Naive B cell (primary cell): Measurements from ENCODE around the gene HEATR9. TPM values are rescaled to one million over a fixed set of nuclear protein-coding genes. Genes with fewer than 3 reads are reported as not detected.
"Not testable (repeated sequence)": the region's sequence is repeated elsewhere in the genome, so short reads cannot be mapped to it uniquely, and the experiment has no call there.

Experiments
- ATAC-seq, 2 donors: fragments of 150-1000 bp; cut with Tn5 transposase; 2 replicates each; pipeline ENCODE4 v1.10.0; 2021; ENCODE audit warnings: low read depth in 2 of 2, mild to moderate bottlenecking in 2 of 2, moderate library complexity in 2 of 2
- DNase-seq: peaks from one replicate; pipeline ENCODE4 v3.0.0; 2022
- H3K27ac Mint-ChIP-seq, 6 donors: one replicate each; pipeline ENCODE4 v1.8.0; 2020 to 2022; ENCODE audit warnings: mild to moderate bottlenecking in 6 of 6, mixed read lengths in 6 of 6, moderate library complexity in 5 of 6, inconsistent platforms in 2 of 6
- H3K27me3 Mint-ChIP-seq, 3 donors: one replicate each; pipeline ENCODE4 v1.8.0; 2021 to 2022; ENCODE audit warnings: mixed read lengths in 3 of 3, mild to moderate bottlenecking in 1 of 3
- H3K36me3 Mint-ChIP-seq, 2 donors: one replicate each; pipeline ENCODE4 v1.8.0; 2020 to 2022; ENCODE audit warnings: mixed read lengths in 2 of 2, inconsistent platforms in 1 of 2, mild to moderate bottlenecking in 1 of 2
- H3K4me1 Mint-ChIP-seq, 3 donors: one replicate each; pipeline ENCODE4 v1.8.0; 2020 to 2022; ENCODE audit warnings: mixed read lengths in 3 of 3, inconsistent platforms in 1 of 3, mild to moderate bottlenecking in 1 of 3, moderate library complexity in 1 of 3
- H3K4me3 Mint-ChIP-seq, 8 donors: one replicate each; pipeline ENCODE4 v1.8.0; 2020 to 2022; ENCODE audit warnings: mild to moderate bottlenecking in 8 of 8, mixed read lengths in 8 of 8, moderate library complexity in 8 of 8, inconsistent platforms in 2 of 8
- H3K9me3 Mint-ChIP-seq, 7 donors: one replicate each; pipeline ENCODE4 v1.8.0; 2020 to 2022; ENCODE audit warnings: mixed read lengths in 7 of 7, mild to moderate bottlenecking in 5 of 7, inconsistent platforms in 2 of 7, moderate library complexity in 1 of 7
- polyA plus RNA-seq, 6 donors: library from polyadenylated mRNA; unstranded; fragments of 300-500 nt; fragmentation: Illumina TruSeq; gene quantifications; one replicate each; pipeline ENCODE4 v1.2.3, GENCODE V29; 2021; ENCODE audit warnings: low read depth in 6 of 6

HEATR9 gene
- polyA plus RNA-seq, 6 donors from 2014 or later, result not detected

DNA sequence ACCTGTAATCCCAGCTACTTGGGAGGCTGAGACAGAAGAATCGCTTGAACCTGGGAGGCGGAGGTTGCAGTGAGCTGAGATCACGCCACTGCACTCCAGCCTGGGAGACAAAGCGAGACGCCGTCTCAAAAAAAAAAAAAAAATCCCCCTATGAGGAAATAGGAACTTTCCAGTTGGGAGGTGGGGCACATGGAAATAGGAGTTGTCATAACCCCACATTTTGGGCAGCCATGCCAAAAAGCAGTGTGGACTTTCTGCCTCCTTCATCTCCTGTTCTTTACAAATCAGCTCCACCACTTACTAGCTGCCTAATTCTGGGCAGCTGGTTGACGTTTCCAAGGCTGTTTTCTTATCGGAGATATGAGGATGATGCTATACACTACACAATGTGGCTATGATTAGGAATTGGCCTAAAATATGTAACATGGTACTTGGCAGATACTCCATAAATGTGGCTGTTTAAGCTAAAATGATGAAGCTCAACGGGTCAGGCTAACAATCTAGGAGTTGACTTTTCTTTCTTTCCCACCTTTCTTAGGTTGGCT is 33.0 kb upstream of the HEATR9 start:
- Mint-ChIP-seq H3K27ac (no peak overlapping the region), H3K4me1 (no peaks in the 10 kb centered on the region), H3K36me3 (no peaks in the 10 kb centered on the region), H3K9me3 (no peaks in the 10 kb centered on the region), H3K4me3 (no peak overlapping the region), H3K27me3 (peaks cover 0 to 11% (median 5%) of the 10 kb centered on the region in 3 donors)
- ATAC-seq, result no peak
- DNase-seq, result no peak

DNA sequence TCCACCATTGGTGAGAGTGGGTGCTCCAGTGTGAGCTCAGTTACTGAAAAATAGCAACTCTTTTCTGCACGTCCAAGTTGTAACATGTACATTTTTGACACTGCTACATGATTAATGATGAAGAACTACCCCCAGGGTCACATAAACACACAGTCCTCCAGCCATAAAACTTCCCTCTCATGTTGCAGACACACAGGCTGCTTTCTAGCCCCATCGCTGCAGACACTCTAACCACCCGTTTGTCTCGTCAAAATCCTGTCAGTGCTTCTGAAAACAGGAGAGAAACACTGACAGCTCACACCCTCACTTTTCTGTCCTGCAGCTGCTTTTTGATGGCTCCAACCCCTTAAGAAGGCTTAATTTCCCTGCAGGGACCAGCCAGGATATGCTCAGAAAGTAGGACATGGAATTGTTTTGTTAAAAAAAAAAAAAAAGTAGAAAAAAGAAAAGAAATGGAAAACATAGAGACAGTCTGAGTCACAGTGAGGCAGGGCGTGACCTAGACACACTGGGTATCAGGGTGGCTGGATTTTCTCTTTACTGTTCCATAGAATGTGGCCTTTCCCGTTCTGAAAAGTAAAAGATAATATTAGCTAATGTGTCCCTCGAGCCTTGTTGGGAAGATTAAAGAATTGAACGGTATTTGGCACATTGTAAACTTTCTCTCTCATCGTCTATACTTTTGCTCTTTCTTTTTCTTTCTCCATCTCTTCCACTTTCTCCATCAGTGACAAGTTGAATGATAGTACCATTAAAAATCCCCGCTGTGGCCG is 32.2 kb upstream of the HEATR9 start:
- ATAC-seq, result no peak
- Mint-ChIP-seq H3K4me1 (no peaks in the 10 kb centered on the region), H3K27me3 (peaks cover 4 to 15% (median 8%) of the 10 kb centered on the region in 3 donors), H3K36me3 (no peaks in the 10 kb centered on the region), H3K4me3 (no peak overlapping the region), H3K27ac (no peak overlapping the region), H3K9me3 (no peaks in the 10 kb centered on the region)
- no peak for DNase-seq

DNA sequence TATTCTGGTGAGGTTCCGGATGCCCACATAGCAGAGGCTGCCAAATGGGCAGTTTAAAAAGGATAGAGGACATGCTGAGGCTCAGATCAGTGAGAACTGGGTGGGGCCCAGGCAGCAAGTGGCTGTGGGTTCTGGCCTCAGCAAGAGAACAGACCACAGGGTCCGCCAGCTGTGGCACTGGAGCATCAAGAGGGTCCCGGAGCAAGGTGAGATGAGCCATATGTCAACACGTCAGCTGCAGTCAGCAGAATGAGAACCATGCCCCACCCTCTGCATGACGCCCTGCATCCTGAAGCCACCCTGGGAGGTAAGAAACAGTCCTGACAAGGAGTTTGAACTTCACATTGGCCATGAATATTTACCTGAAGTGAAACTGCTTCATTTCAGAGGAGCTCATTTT is 31.6 kb upstream of the HEATR9 start:
- H3K4me3 Mint-ChIP-seq, result no peak overlapping the region

DNA sequence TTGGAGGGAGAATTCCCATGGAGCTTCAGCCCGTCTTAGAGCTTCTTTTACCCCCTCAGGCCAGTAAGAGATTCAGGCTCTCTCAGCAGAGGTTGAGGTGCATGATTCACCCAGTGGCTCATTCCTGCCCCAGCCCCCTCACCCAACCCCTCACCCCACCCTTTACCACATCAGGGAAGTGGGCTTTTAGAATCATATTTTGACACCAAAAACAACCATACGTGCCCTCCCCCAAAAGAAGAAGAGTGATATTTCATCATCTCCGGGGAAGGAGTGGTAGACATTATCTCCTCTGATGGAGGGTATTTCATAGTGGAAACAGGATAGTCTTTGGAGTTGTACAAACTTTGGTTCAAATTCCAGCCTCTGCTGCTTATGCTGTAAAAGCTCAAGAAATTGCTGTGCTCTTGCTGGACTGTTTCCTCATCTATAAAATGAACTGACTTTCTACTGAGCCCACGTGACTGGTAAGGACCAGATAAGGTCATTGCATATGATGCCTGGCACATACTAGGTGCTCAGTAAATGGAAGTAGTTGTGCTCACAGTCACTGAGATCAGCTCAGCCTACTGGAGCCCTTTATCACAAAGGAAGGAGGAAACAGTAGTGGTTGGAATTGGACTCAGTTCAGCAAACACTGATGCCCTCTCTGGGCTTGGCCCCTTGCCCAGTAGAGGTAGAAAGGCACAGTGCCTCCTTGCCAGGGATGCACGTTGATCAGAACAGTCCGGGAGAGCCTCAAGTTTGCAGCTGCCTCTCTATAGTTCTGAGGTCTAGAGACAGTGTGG is 29.8 kb upstream of the HEATR9 start:
- ATAC-seq, result no peak
- Mint-ChIP-seq H3K9me3 (no peaks in the 10 kb centered on the region), H3K27ac (no peak overlapping the region), H3K36me3 (no peaks in the 10 kb centered on the region), H3K4me1 (no peaks in the 10 kb centered on the region), H3K27me3 (peaks cover 5 to 19% (median 17%) of the 10 kb centered on the region in 3 donors), H3K4me3 (no peak overlapping the region)
- no peak for DNase-seq

More for the DNA sequence above, 31.6 kb upstream of the HEATR9 start:
- Mint-ChIP-seq H3K9me3 (no peaks in the 10 kb centered on the region), H3K36me3 (no peaks in the 10 kb centered on the region), H3K27me3 (peaks cover 5 to 19% (median 14%) of the 10 kb centered on the region in 3 donors), H3K4me1 (no peaks in the 10 kb centered on the region), H3K27ac (no peak overlapping the region)
- ATAC-seq (no peak), DNase-seq (no peak)

DNA sequence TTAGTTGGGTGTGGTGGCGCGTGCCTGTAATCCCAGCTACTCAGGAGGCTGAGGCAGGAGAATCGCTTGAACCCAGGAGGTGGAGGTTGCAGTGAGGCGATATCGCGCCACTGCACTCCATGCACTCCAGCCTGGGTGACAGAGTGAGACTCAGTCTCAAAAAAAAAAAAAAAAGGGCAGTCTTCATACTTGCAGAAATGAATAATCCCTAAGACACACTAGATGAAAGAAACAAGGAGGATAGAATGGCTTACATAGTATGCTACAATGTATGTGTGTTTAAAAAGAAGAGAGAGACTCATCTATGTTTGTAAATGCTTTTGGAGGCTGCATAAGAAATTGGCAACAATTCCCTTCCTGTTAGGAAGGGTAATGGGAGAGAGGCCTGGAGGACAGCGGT is 29.1 kb upstream of the HEATR9 start:
- not testable (repeated sequence) for H3K4me3 Mint-ChIP-seq, H3K36me3 Mint-ChIP-seq, H3K9me3 Mint-ChIP-seq, H3K4me1 Mint-ChIP-seq, H3K27ac Mint-ChIP-seq, ATAC-seq, DNase-seq
- H3K27me3 Mint-ChIP-seq, result peaks cover 5 to 19% (median 17%) of the 10 kb centered on the region in 3 donors

DNA sequence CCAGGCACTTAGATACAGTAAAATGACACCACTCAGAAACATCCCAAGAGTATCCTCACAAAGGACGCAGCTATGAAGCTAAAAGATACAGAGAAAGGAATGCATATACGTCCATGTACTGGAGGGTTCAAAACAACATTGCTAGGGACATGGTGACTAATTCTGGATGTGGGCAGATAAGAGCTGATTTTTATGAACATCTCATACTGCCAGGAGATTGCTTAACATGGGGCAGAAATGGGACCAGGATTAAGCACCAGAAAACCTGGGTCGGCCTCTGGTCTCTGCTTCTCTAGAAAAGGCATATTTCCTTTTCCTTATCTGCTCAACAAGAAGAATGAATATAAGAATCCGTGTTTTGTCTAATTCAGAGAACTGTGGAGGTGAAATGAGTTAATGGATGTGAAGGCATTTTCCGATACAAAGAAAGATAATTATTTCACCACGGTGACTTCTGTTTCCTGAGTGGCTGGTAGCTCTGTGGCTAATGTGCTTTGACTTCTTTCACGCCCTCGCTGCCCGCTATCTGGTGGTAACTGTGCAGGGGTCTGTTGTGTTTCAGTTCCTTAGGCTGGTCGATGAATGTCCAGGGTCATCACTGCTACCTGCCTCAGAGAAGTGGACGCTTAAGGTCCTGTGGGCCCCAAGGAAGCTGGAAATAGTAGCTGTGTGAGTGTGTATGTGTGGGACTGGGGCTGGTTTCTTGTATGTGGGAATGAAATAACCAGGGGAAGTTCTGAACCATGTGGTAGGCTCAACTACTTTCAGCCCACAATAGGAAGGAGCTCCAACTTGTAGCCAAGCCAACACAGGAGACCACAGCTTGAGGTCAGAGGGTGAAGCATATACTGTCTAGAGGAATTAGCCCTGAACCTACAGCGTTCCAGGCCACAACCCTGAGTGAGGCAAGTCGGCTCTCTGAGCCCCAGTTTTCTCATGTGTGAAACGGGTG is 27.2 kb upstream of the HEATR9 start:
- H3K27ac Mint-ChIP-seq, result peak overlapping the region in 1 of 6 donors; percentile 94
- peak overlapping the region in 1 of 8 donors; percentile 40 for H3K4me3 Mint-ChIP-seq
- H3K27me3 Mint-ChIP-seq, result peaks cover 5 to 19% (median 17%) of the 10 kb centered on the region in 3 donors
- DNase-seq (no peak), ATAC-seq (no peak)
- no peaks in the 10 kb centered on the region for H3K36me3 Mint-ChIP-seq
- H3K9me3 Mint-ChIP-seq, result no peaks in the 10 kb centered on the region
- H3K4me1 Mint-ChIP-seq, result no peaks in the 10 kb centered on the region

DNA sequence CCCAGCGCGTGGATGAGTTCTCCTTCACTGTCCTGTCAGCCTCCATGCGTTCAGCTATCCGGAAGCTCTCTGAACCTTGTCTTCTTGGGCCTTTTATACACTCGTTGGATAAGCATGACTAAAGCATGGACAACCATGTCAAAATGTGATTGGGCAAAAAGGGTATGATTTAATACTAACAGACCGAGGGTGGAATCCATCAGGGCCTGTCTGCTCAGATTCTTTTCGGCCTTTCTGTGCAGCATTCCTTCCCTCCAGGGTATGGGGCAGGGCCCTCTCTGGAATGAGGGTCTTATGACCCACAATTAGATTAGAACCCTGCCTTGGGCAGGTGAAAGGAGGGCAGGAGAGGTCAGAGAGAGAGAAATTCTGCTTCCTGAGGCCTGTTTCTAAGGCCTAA is 25.5 kb upstream of the HEATR9 start:
- Mint-ChIP-seq H3K4me3 (no peak overlapping the region), H3K36me3 (no peaks in the 10 kb centered on the region), H3K27ac (no peak overlapping the region), H3K9me3 (no peaks in the 10 kb centered on the region), H3K27me3 (peaks cover 5 to 17% (median 9%) of the 10 kb centered on the region in 3 donors), H3K4me1 (peaks cover 0 to 4% (median 0%) of the 10 kb centered on the region in 3 donors)
- no peak for DNase-seq
- no peak for ATAC-seq

DNA sequence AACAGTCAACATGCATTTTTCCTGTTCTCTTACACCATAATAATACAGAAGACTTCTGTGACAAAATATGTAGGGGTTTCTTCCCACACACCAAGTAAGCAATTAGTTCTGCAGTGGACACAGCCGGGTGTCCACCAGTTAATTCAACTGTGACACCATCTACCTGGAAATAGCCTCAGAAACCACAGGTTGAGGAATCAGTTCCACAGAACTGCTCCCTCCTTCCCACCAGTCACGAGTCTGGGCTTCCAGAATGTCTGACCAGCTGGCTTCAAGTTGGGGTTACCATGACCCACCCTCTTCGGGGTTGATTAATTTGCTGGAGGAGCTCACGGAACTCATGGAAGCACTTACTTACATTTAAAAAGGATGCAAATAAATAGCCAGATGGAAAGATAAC is 25.1 kb upstream of the HEATR9 start:
- Mint-ChIP-seq H3K4me1 (peaks cover 0 to 4% (median 0%) of the 10 kb centered on the region in 3 donors), H3K36me3 (no peaks in the 10 kb centered on the region), H3K9me3 (no peaks in the 10 kb centered on the region), H3K27me3 (peaks cover 5 to 17% (median 8%) of the 10 kb centered on the region in 3 donors), H3K27ac (no peak overlapping the region), H3K4me3 (no peak overlapping the region)
- DNase-seq (no peak), ATAC-seq (no peak)

DNA sequence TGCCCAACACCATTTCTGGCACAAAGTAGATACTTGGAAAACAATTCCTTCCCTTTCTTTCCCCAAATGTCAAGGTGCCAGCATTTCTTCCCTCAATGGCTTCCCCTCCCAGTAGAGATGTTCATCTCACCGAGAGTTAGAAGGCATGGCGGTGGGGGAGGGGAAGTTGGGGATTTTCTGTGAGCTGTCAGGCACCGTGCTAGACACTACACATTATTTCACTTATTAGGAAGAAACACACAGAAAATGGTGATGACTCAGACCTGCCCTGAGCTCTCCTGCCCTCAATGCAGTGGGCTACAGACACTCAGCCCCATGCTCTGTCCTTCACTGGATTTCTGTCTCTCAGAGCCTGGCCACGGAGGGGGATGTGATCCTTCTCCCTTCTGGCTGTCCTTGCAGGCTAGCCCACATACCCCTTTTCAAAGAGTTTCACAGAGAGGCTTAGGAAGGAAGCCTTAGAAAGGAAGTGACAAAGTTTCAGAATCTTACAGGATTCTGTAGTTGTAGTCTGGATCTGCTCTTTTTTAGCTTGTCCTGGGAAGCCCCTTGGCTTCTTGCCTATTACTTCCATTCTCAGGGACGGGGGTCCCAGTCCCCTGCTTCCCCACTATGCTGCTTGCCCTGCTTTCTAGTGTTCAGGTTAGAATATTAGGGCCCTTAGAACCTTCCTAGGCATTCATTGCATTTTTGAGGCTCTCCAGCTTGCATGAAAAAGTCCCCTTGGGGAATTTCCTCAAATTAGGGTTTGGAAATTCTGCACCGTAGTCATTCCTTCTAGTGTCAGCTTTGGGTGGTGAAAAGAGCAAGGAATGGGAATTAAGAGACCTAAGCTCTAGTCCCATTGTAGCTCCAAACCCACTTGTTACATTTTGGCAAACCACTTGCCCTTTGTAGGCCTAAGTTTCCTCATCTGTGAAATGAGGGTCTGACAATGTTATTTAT is 23.7 kb upstream of the HEATR9 start:
- no peak overlapping the region for H3K27ac Mint-ChIP-seq
- no peaks in the 10 kb centered on the region for H3K36me3 Mint-ChIP-seq
- no peak for DNase-seq
- peak overlapping the region in 1 of 8 donors; percentile 66 for H3K4me3 Mint-ChIP-seq
- peaks cover 5 to 12% (median 8%) of the 10 kb centered on the region in 3 donors for H3K27me3 Mint-ChIP-seq
- no peaks in the 10 kb centered on the region for H3K9me3 Mint-ChIP-seq
- ATAC-seq, result no peak
- peaks cover 0 to 4% (median 0%) of the 10 kb centered on the region in 3 donors for H3K4me1 Mint-ChIP-seq

DNA sequence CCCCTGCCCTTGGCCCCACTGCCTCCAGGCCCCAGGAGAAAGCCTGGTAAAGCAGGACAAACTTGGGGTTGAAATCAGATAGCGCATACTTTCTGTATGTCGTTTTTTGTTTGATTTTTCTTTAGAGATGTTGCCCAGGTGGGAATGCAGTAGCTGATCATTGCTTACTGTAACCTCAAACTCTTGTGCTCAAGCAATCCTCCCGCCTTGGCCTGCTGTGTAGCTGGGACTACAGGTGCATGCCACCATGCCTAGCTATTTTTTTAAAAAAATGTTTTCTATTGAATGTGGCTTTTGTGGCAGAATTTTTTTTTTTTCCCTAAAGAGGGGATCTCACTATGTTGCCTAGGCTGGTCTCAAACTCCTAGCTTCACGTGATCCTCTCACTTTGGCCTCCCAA is 22.6 kb upstream of the HEATR9 start:
- no peak for ATAC-seq
- H3K4me3 Mint-ChIP-seq, result no peak overlapping the region
- H3K27me3 Mint-ChIP-seq, result peaks cover 5 to 12% (median 8%) of the 10 kb centered on the region in 3 donors
- H3K27ac Mint-ChIP-seq, result no peak overlapping the region
- DNase-seq, result no peak
- H3K4me1 Mint-ChIP-seq, result peaks cover 0 to 4% (median 0%) of the 10 kb centered on the region in 3 donors
- H3K36me3 Mint-ChIP-seq, result no peaks in the 10 kb centered on the region
- no peaks in the 10 kb centered on the region for H3K9me3 Mint-ChIP-seq

DNA sequence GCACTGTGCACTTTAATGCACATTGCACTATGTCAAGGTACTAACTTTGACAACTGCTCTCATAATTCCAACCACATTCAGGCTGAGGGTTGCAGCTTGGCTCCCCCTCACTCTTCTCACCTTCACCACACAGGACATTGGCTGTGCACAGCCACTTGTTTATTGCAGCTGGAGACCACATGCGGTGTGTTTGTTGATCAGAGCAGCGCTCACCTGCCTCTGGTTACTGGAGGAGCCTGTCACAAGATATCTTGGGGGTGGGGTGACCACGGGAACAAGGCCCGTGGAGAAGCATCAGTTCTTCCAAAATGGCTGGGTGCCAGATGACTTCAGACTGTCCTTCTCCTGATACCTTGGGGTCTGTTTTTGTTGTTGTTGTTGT is 22.1 kb upstream of the HEATR9 start:
- H3K36me3 Mint-ChIP-seq, result no peaks in the 10 kb centered on the region
- H3K9me3 Mint-ChIP-seq, result no peaks in the 10 kb centered on the region
- DNase-seq, result no peak
- H3K4me3 Mint-ChIP-seq, result no peak overlapping the region
- peaks cover 0 to 7% (median 4%) of the 10 kb centered on the region in 3 donors for H3K27me3 Mint-ChIP-seq
- peaks cover 0 to 4% (median 0%) of the 10 kb centered on the region in 3 donors for H3K4me1 Mint-ChIP-seq
- ATAC-seq, result no peak
- no peak overlapping the region for H3K27ac Mint-ChIP-seq
